ENCODE results near the gene ZBTB21.

GRCh38 chr21:42043201-42043895 is 33.2 kb upstream of the ZBTB21 start:
- TF ChIP-seq CTCF (IDR thresholded peaks at IDR 0.05): no peak
- TF ChIP-seq POLR2A (IDR thresholded peaks at IDR 0.05): no peak
- TF ChIP-seq EP300 (IDR thresholded peaks at IDR 0.05): no peak

All from stomach (tissue), 4 donors.